Mesenchymal stem cell (in vitro differentiated cells and primary cell): ENCODE results near the gene COPZ2.
A peak's percentile ranks its signal among the peaks of the same experiment; 100 is the strongest.

Experiments
- DNase-seq: peaks from one replicate; pipeline ENCODE4 v3.0.0-alpha.2; 2013
- H2AFZ ChIP-seq: one replicate; pipeline ENCODE4 v1.6.1; 2013; ENCODE audit warnings: low read depth, mild to moderate bottlenecking, control low read depth, inconsistent platforms, low read length, moderate library complexity
- H2AK5ac ChIP-seq: 2 replicates; pipeline ENCODE4 v1.6.1; 2013; ENCODE audit warnings: low read length, moderate library complexity, mild to moderate bottlenecking, inconsistent platforms; ENCODE audit not compliant: severe bottlenecking
- H2BK120ac ChIP-seq: one replicate; pipeline ENCODE4 v1.6.1; 2013; ENCODE audit warnings: low read depth, mild to moderate bottlenecking, inconsistent platforms, low read length, moderate library complexity
- H2BK12ac ChIP-seq, 2 experiments: one replicate each; pipeline ENCODE4 v1.6.1; 2013; ENCODE audit warnings: inconsistent platforms in 2 of 2, low read length in 2 of 2, mild to moderate bottlenecking in 2 of 2, moderate library complexity in 2 of 2, control low read depth in 1 of 2
- H2BK15ac ChIP-seq: one replicate; pipeline ENCODE4 v1.6.1; 2013; ENCODE audit warnings: mild to moderate bottlenecking, low read depth, inconsistent platforms; ENCODE audit not compliant: poor library complexity, severe bottlenecking
- H2BK5ac ChIP-seq: 2 replicates; pipeline ENCODE4 v1.6.1; 2013; ENCODE audit warnings: low read depth, mild to moderate bottlenecking, low read length, control low read depth, inconsistent platforms; ENCODE audit not compliant: poor library complexity, severe bottlenecking
- H3K14ac ChIP-seq, 2 experiments: one replicate each; pipeline ENCODE4 v1.6.1; 2013; ENCODE audit warnings: inconsistent platforms in 2 of 2, low read length in 2 of 2, control low read depth in 1 of 2, mild to moderate bottlenecking in 1 of 2, moderate library complexity in 1 of 2
- H3K18ac ChIP-seq, 2 experiments: one replicate each; pipeline ENCODE4 v1.6.1; 2013; ENCODE audit warnings: inconsistent platforms in 2 of 2, low read length in 2 of 2, control low read depth in 1 of 2, low read depth in 1 of 2, mild to moderate bottlenecking in 1 of 2
- H3K23ac ChIP-seq, 2 experiments: one replicate each; pipeline ENCODE4 v1.6.1; 2013; ENCODE audit warnings: inconsistent platforms in 2 of 2, low read length in 2 of 2, mild to moderate bottlenecking in 2 of 2, moderate library complexity in 2 of 2, control low read depth in 1 of 2
- H3K27ac ChIP-seq: 2 replicates; pipeline ENCODE4 v1.5.1; 2013; ENCODE audit warnings: mild to moderate bottlenecking, moderate library complexity, low read length, control low read depth, inconsistent platforms; ENCODE audit not compliant: poor library complexity, severe bottlenecking
- H3K27me3 ChIP-seq, 2 experiments: 2 replicates each; pipeline versions ENCODE4 v1.6.1 to v1.7.0; 2013; ENCODE audit warnings: low read length in 2 of 2, mild to moderate bottlenecking in 2 of 2, moderate library complexity in 2 of 2, control low read depth in 1 of 2, inconsistent platforms in 1 of 2; ENCODE audit not compliant: control insufficient read depth in 1 of 2, insufficient read depth in 1 of 2
- H3K36me3 ChIP-seq, 2 experiments: 2 replicates each; pipeline versions ENCODE4 v1.6.1 to v1.7.0; 2013; ENCODE audit warnings: low read length in 2 of 2, control low read depth in 1 of 2, inconsistent platforms in 1 of 2, low read depth in 1 of 2, mild to moderate bottlenecking in 1 of 2; ENCODE audit not compliant: insufficient read depth in 2 of 2, control insufficient read depth in 1 of 2
- H3K4ac ChIP-seq, 2 experiments: one replicate each; pipeline ENCODE4 v1.6.1; 2013; ENCODE audit warnings: inconsistent platforms in 2 of 2, low read length in 2 of 2, mild to moderate bottlenecking in 2 of 2, moderate library complexity in 2 of 2, control low read depth in 1 of 2, low read depth in 1 of 2
- H3K4me1 ChIP-seq: 2 replicates; pipeline ENCODE4 v1.6.1; 2013; ENCODE audit warnings: low read depth, low read length, control low read depth; ENCODE audit not compliant: control insufficient read depth, insufficient read depth
- H3K4me2 ChIP-seq: 2 replicates; pipeline ENCODE4 v1.6.1; 2013; ENCODE audit warnings: low read length, mild to moderate bottlenecking, inconsistent platforms; ENCODE audit not compliant: poor library complexity, severe bottlenecking
- H3K4me3 ChIP-seq, 2 experiments: 2 replicates each; pipeline versions ENCODE4 v1.5.1 to v1.7.0; 2013; ENCODE audit warnings: low read length in 2 of 2, mild to moderate bottlenecking in 2 of 2, control low read depth in 1 of 2, low read depth in 1 of 2; ENCODE audit not compliant: insufficient read depth in 1 of 2
- H3K79me1 ChIP-seq: replicated peaks from 2 replicates; pipeline ENCODE4 v1.6.1; 2013; ENCODE audit warnings: mild to moderate bottlenecking, control low read depth, low read length, inconsistent platforms; ENCODE audit not compliant: poor library complexity, severe bottlenecking
- H3K9ac ChIP-seq: 2 replicates; pipeline ENCODE4 v1.7.0; 2013; ENCODE audit warnings: mild to moderate bottlenecking, low read length, moderate library complexity
- H3K9me3 ChIP-seq: 2 replicates; pipeline ENCODE4 v1.7.0; 2013; ENCODE audit warnings: mild to moderate bottlenecking, low read length; ENCODE audit not compliant: control insufficient read depth
- H4K8ac ChIP-seq: one replicate; pipeline ENCODE4 v1.6.1; 2013; ENCODE audit warnings: inconsistent platforms, mild to moderate bottlenecking, low read length, moderate library complexity
- H4K91ac ChIP-seq: one replicate; pipeline ENCODE4 v1.6.1; 2013; ENCODE audit warnings: mild to moderate bottlenecking, low read length, inconsistent platforms
- WGBS: methylation state at CpG from one replicate; pipeline ENCODE4 v1.1.7; 2013; ENCODE audit warnings: mixed read lengths; 5-methylcytosine and 5-hydroxymethylcytosine counted together

The COPZ2 gene

GRCh38 chr17:48004983-48005382 is 32.6 kb downstream of the COPZ2 start:
- H4K8ac ChIP-seq = peak overlapping the region; percentile 75
- H3K9ac ChIP-seq = peak overlapping the region; percentile 7
- H3K36me3 ChIP-seq = no peaks in the 10 kb centered on the region
- no CpG with 5 or more reads among the region's 3 CpGs for WGBS
- H3K9me3 ChIP-seq = no peaks in the 10 kb centered on the region
- peak overlapping the region; percentile 46 to 58 for H3K18ac ChIP-seq
- no peak overlapping the region for H3K14ac ChIP-seq
- no peak overlapping the region for H3K23ac ChIP-seq
- H2BK5ac ChIP-seq = peak overlapping the region; percentile 53
- H3K4me1 ChIP-seq = peaks cover 28% of the 10 kb centered on the region
- no peaks in the 10 kb centered on the region for H3K27me3 ChIP-seq
- peak overlapping the region; percentile 11 for H3K27ac ChIP-seq
- H3K4me3 ChIP-seq = no peak overlapping the region
- no peak overlapping the region for H2BK15ac ChIP-seq
- H2AK5ac ChIP-seq = peak overlapping the region; percentile 94
- DNase-seq = no peak
- peak overlapping the region; percentile 10 for H2AFZ ChIP-seq
- peak overlapping the region in 1 of 2 experiments; percentile 88 for H2BK12ac ChIP-seq
- H4K91ac ChIP-seq = no peak overlapping the region
- no peak overlapping the region for H3K4me2 ChIP-seq
- H2BK120ac ChIP-seq = peak overlapping the region; percentile 73
- no peaks in the 10 kb centered on the region for H3K79me1 ChIP-seq
- H3K4ac ChIP-seq = peak overlapping the region in 1 of 2 experiments; percentile 73

GRCh38 chr17:48003417-48004151 is 34.0 kb downstream of the COPZ2 start:
- H3K23ac ChIP-seq = no peak overlapping the region
- H3K36me3 ChIP-seq = no peaks in the 10 kb centered on the region
- no peaks in the 10 kb centered on the region for H3K79me1 ChIP-seq
- peak overlapping the region; percentile 66 for H2BK5ac ChIP-seq
- H2BK120ac ChIP-seq = peak overlapping the region; percentile 93
- H4K91ac ChIP-seq = peak overlapping the region; percentile 100
- no peak overlapping the region for H3K14ac ChIP-seq
- peak overlapping the region; percentile 79 to 100 for H3K18ac ChIP-seq
- H3K4me1 ChIP-seq = peaks cover 30% of the 10 kb centered on the region
- WGBS = 49% methylated on average over 17 of the region's 17 CpGs
- H3K4me2 ChIP-seq = no peak overlapping the region
- H4K8ac ChIP-seq = peak overlapping the region; percentile 100
- no peaks in the 10 kb centered on the region for H3K9me3 ChIP-seq
- peak overlapping the region; percentile 42 for H2AFZ ChIP-seq
- DNase-seq = no peak
- H3K27ac ChIP-seq = peak overlapping the region; percentile 98
- H2BK15ac ChIP-seq = peak overlapping the region; percentile 99
- no peak overlapping the region for H3K9ac ChIP-seq
- H2BK12ac ChIP-seq = peak overlapping the region; percentile 88 to 100
- peak overlapping the region; percentile 64 for H2AK5ac ChIP-seq
- no peak overlapping the region for H3K4me3 ChIP-seq
- no peaks in the 10 kb centered on the region for H3K27me3 ChIP-seq
- peak overlapping the region; percentile 62 to 99 for H3K4ac ChIP-seq

- H3K36me3 ChIP-seq = no peaks in the 10 kb centered on the region
- H3K9me3 ChIP-seq = no peaks in the 10 kb centered on the region
- peak overlapping the region; percentile 99 for H2BK15ac ChIP-seq
- H2BK5ac ChIP-seq = peak overlapping the region; percentile 9
- H2BK12ac ChIP-seq = peak overlapping the region; percentile 88 to 100
- peak overlapping the region in 1 of 2 experiments; percentile 3 for H3K14ac ChIP-seq
- H2AFZ ChIP-seq = no peak overlapping the region
- peak overlapping the region; percentile 100 for H4K91ac ChIP-seq
- H3K18ac ChIP-seq = peak overlapping the region; percentile 79 to 100
- H3K27me3 ChIP-seq = no peaks in the 10 kb centered on the region
- whole genome bisulfite sequencing = 53% methylated on average over 6 of the region's 7 CpGs
- DNase-seq = no peak
- peak overlapping the region; percentile 62 to 99 for H3K4ac ChIP-seq
- H4K8ac ChIP-seq = peak overlapping the region; percentile 100
- H3K9ac ChIP-seq = peak overlapping the region; percentile 80
- peak overlapping the region in 1 of 2 experiments; percentile 35 for H3K23ac ChIP-seq
- H3K79me1 ChIP-seq = no peaks in the 10 kb centered on the region
- peaks cover 30% of the 10 kb centered on the region for H3K4me1 ChIP-seq
- H3K4me3 ChIP-seq = no peak overlapping the region
- peak overlapping the region; percentile 93 for H2BK120ac ChIP-seq
- H2AK5ac ChIP-seq = peak overlapping the region; percentile 14
- H3K27ac ChIP-seq = peak overlapping the region; percentile 98
- peak overlapping the region; percentile 1 for H3K4me2 ChIP-seq
These were observed 34.6 kb downstream of the COPZ2 start for GRCh38 chr17:48002916-48003416.

- peaks cover 30% of the 10 kb centered on the region for H3K4me1 ChIP-seq
- no peaks in the 10 kb centered on the region for H3K36me3 ChIP-seq
- H3K4me3 ChIP-seq = no peak overlapping the region
- H2AFZ ChIP-seq = peak overlapping the region; percentile 2
- peak overlapping the region; percentile 68 to 100 for H3K4ac ChIP-seq
- no peak overlapping the region for H3K23ac ChIP-seq
- no peaks in the 10 kb centered on the region for H3K9me3 ChIP-seq
- peak overlapping the region; percentile 98 for H3K27ac ChIP-seq
- no peaks in the 10 kb centered on the region for H3K79me1 ChIP-seq
- H3K27me3 ChIP-seq = no peaks in the 10 kb centered on the region
- H3K14ac ChIP-seq = peak overlapping the region in 1 of 2 experiments; percentile 22
- H2BK5ac ChIP-seq = peak overlapping the region; percentile 67
- peak overlapping the region; percentile 98 to 100 for H3K18ac ChIP-seq
- DNase-seq = peak; percentile 82
- H3K9ac ChIP-seq = peak overlapping the region; percentile 80
- H4K91ac ChIP-seq = peak overlapping the region; percentile 91
- peak overlapping the region; percentile 97 for H4K8ac ChIP-seq
- H2BK15ac ChIP-seq = no peak overlapping the region
- peak overlapping the region; percentile 93 for H2BK120ac ChIP-seq
- WGBS = 30% methylated on average over 4 of the region's 4 CpGs
- peak overlapping the region; percentile 82 for H2AK5ac ChIP-seq
- no peak overlapping the region for H3K4me2 ChIP-seq
- peak overlapping the region; percentile 85 to 98 for H2BK12ac ChIP-seq
These were observed 35.2 kb downstream of the COPZ2 start for GRCh38 chr17:48002266-48002915.
